NCI-H2171 treated with DMSO at 0.1 percent for 48 hours (cell line): Measurements from ENCODE around the gene FCRLA.
A peak's percentile ranks its signal among the peaks of the same experiment; 100 is the strongest.
"Not testable (repeated sequence)": the region's sequence is repeated elsewhere in the genome, so short reads cannot be mapped to it uniquely, and the experiment has no call there.

ENCODE experiments used
- DNase-seq: peaks from one replicate; lab custom pipeline; 2025; lab: John Stamatoyannopoulos, UW

Gene FCRLA, protein sequence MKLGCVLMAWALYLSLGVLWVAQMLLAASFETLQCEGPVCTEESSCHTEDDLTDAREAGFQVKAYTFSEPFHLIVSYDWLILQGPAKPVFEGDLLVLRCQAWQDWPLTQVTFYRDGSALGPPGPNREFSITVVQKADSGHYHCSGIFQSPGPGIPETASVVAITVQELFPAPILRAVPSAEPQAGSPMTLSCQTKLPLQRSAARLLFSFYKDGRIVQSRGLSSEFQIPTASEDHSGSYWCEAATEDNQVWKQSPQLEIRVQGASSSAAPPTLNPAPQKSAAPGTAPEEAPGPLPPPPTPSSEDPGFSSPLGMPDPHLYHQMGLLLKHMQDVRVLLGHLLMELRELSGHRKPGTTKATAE

GRCh38 chr1:161706482-161707347 lies at the start of gene FCRLA:
TSS of gene FCRLA (plus strand) at chr1:161707229. CDS start at chr1:161707265, 36 bp downstream.
- peak; percentile 4 for DNase-seq

GRCh38 chr1:161658524-161658923 lies 48.5 kb upstream of the FCRLA start:
- DNase-seq = not testable (repeated sequence)

- not testable (repeated sequence) for DNase-seq
Observed at GRCh38 chr1:161661660-161662311, 45.2 kb upstream of the FCRLA start.

DNA sequence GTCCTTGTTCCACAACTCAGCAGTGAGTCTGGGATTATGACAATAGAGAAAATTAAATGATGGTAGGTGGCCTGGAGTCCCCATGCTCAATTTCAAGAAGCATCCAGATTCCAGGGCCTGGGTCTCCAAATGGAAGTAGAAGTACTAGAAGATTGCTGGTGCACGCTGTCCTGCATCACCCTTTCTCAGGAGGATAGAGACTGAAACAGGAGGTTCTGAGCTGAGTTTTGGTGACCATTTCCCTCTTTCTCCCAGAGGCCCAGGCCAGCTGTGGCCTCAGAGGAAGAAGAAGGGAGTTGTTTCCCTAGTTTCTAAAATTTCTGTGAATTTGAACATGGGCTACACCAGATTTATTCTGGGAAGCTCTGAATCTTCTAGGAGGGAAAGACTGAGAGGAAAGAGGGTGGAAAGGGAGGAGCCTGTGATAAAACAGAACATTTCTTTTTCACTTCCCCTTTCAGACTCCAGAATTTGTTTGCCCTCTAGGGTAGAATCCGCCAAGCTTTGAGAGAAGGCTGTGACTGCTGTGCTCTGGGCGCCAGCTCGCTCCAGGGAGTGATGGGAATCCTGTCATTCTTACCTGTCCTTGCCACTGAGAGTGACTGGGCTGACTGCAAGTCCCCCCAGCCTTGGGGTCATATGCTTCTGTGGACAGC lies 44.2 kb upstream of the FCRLA start, which contains the start of gene FCGR2B:
FCGR2B (plus strand) TSS at position 460 of the 656 bp plus-strand sequence; CDS start at position 559, 99 bp downstream.
- not testable (repeated sequence) for DNase-seq

GRCh38 chr1:161663569-161663968 lies 43.5 kb upstream of the FCRLA start:
- not testable (repeated sequence) for DNase-seq

DNA sequence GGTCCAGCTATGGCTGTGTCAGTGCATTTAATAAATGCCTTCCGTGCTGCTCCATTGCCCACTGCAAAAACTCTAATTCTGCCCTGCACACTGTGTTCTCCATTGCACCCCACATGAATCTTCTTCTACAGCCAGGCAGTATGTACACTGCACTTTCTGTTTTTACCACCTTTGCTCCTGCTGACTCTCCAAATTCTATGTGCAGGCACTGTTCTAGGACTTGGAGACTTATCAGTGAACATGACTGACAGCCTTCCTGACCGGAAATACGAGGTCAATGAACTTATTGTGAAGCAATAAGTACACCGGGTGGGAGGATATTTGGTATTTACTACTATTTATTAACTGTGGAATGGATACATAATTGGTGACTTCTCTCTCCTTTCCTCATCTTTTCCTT lies 42.3 kb upstream of the FCRLA start:
- not testable (repeated sequence) for DNase-seq

DNA sequence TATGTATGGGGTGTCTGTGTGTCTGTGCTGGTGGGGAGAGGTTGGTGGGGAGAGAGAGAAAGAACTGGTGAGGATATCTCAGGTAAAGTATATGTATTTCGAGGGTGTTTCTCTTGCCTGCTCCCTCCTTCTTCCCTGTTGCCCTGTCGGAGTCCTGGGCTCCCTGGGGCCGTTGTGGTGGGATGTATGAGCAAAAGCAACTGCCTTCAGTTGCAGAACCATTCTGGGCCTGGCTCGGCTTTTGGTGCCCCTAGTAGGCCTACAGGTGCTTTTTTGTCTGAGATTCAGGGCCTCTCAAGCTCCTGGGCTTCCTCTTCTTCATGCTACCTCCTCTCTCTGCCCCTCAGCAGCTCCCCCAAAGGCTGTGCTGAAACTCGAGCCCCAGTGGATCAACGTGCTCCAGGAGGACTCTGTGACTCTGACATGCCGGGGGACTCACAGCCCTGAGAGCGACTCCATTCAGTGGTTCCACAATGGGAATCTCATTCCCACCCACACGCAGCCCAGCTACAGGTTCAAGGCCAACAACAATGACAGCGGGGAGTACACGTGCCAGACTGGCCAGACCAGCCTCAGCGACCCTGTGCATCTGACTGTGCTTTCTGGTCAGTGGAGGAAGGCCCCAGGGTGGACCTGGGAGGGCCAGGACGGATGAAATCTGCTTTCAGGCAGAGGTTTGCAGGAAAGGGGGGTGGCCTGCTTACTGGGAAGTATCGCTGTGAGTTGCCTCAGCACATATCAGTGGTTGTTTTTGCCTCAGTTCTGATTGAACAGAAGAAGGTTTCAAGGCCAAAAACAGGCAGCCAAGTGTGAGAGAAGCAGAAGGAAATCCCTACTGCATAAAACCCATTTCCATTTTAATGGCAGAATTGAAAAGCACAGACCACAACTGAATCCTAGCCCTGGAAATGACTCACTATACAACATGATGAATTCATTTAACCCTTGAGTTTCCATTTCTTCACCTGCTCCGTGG lies 35.7 kb upstream of the FCRLA start:
- DNase-seq = not testable (repeated sequence)

- not testable (repeated sequence) for DNase-seq
Observed at GRCh38 chr1:161673437-161673836, 33.6 kb upstream of the FCRLA start.

GRCh38 chr1:161674447-161674846 lies 32.6 kb upstream of the FCRLA start:
- not testable (repeated sequence) for DNase-seq

DNA sequence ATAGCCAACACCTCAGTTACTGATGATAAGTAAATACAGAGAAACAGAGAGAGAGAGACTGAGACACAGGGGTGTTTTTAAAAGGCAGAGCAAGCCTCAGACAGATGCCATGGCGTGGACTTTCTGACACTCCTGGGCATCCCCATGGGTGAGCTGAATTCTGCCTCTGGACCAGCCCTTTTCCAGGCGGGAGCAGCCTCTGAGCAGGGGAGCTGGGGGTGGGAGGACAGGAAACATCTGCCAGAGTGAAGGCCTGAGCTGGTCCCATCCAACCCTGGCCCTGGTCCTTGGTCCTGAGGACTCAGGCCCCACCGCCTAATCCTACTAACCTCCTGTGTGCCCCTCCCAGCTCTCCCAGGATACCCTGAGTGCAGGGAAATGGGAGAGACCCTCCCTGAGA lies 32.1 kb upstream of the FCRLA start:
- DNase-seq = not testable (repeated sequence)

GRCh38 chr1:161676441-161676840 lies 30.6 kb upstream of the FCRLA start:
- DNase-seq = no peak

DNA sequence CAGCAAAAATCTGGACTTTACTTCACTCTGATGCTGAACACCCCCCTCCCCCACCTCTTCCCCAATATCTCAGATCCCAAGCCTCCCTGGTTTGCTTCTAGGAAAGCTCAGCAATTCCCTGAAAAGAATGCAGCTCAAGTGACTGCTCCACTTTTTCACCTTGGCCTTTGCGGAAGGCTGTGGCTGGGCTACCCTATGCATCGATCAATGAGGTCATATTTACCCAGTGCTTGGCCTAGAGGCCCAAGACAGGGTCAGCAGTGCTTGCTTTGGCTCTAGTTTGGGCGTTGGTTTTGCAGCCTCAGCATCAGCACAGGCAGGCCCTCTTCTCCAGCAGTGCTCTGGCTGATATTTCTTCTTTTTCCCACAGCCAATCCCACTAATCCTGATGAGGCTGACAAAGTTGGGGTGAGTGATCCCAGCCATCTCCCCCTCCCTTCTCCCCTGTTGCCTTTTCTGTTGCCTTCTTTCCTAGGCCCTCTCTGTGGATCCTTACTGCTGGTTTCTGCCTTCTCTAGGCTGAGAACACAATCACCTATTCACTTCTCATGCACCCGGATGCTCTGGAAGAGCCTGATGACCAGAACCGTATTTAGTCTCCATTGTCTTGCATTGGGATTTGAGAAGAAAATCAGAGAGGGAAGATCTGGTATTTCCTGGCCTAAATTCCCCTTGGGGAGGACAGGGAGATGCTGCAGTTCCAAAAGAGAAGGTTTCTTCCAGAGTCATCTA lies 29.9 kb upstream of the FCRLA start:
- no peak for DNase-seq

DNA sequence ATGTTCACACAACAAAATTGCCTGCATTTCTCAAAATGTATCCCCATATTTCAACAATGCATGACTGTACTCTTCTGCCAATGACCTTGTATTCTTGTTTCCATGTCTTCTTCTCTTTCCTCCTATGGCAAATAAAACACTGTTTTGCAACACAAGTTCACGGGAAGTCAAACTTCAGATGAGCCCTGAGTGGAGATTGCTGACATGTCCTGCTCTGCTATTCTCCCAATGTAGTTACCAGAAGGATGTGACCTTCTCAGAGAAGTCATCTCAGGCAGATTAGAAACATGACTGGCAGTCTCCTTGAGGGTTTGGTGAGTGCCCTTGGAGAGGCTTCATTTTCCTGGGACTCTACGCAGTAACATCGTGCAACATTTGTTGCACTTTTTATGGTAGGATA lies 28.5 kb upstream of the FCRLA start:
- no peak for DNase-seq

GRCh38 chr1:161681879-161682278 lies 25.1 kb upstream of the FCRLA start:
- no peak for DNase-seq

DNA sequence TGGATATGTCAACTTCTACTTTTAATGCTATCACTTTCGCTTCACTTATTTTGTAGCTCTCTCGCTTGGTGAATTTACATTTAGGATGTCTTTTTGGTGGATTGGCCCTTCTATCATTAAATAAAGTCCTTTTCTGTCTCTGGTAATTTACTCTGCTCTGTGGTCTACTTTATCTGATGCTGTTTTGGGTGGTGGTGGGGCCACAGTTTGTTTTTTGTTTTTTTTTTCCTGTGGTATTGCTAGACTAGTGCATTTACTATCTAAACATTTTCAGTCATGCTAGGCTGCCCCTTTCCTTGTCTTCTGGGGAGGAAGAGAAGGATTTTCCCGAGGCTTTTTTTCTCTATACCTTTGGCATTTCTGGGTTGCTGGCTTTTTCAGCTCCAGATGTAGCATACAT lies 18.1 kb upstream of the FCRLA start:
- no peak for DNase-seq

DNA sequence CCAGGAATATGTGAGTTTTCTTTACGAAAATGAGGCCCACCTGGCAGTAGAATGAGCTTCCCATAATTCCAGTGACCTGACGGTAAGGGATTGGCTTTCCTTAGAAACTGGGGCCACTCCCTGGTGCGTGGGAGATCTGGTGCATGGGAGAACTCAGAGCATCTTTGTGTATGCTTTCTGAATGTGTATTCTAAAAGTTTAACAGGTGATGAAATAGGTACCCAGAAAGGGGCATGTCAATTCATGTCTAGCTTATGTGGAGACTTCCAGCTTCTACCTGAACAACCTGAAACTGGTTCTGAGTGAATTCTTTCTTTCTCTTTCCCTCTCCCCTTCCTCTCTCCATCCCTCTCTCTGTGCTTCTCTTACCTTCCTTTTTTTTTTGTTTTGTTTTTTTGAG lies 15.2 kb upstream of the FCRLA start:
- no peak for DNase-seq

DNA sequence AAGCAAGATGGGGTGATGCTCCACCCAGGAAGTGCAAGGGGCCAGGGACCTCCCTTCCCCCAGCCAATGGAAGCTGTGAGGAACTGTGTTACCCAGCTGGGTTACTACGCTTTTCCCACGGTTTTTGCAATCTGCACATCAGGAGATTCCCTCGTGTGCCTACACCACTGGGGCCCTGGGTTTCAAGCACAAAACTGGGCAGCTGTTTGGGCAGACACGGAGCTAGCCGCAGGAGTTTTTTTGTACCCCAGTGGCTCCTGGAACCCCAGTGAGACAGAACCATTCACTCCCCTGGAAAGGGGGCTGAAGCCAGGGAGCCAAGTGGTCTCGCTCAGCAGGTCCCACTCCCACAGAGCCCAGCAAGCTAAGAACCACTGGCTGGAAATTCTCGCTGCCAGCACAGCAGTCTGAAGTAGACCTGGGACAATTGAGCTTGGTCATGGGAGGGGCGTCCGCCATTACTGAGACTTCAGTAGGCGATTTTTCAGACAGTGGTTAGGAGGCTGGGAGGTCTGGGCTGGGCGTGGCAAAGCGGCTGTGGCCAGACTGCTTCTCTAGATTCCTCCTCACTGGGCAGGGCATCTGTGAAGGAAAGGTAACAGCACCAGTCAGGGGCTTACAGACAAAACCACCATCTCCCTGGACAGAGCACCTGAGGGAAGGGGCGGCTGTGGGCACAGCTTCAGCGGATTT lies 13.9 kb upstream of the FCRLA start:
- DNase-seq = not testable (repeated sequence)

DNA sequence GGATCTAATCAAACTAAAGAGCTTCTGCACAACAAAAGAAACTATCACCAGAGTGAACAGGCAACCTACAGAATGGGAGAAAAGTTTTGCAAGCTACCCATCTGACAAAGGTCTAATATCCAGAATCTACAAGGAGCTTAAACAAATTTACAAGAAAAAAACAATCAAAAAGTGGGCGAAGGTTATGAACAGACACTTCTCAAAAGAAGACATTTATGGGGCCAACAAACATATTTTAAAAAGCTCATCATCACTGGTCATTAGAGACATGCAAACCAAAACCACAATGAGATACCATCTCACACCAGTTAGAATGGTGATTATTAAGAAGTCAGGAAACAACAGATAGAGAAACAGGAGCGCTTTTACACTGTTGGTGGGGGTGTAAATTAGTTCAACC lies 8.7 kb upstream of the FCRLA start:
- not testable (repeated sequence) for DNase-seq

DNA sequence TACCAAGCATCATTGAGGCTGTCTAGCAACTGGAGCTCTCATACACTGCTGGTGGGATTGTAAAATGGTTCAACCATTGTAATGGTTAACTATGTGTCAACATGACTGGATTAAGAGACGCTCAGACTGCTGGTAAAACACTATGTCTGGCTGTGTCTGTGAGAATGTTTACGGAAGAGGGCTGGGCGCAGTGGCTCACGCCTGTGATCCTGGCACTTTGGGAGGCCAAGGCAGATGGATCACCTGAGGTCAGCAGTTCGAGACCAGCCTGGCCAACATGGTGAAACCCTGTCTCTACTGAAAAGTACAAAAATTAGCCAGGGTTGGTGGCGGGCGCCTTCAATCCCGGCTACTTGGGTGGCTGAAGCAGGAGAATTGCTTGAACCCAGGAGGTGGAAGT lies 4.8 kb upstream of the FCRLA start:
- DNase-seq = no peak
